HepG2 (cell line): ENCODE measurements around the gene SCAPER. TPM values are rescaled to one million over a fixed set of nuclear protein-coding genes. Genes with fewer than 3 reads are reported as not detected.

Experiments used
- ATAC-seq: fragments of 200-7000 bp; cut with Tn5 transposase; 3 replicates; pipeline ENCODE4 v1.9.1; 2020; ENCODE audit warnings: mild to moderate bottlenecking, moderate library complexity
- BruUV-seq: library from RNA; stranded (reverse); fragments of 400-500 nt; replicated peaks from 2 replicates; lab custom pipeline; 2021; lab: Mats Ljungman, UMichigan
- CTCF ChIA-PET: fragments of 300-600 bp; formaldehyde crosslinking; extraction: SDS; loops from one replicate; lab custom pipeline; 2021; ENCODE audit warnings: low total read pairs, inconsistent platforms, low intra/inter-chr PET ratio; lab: Yijun Ruan, JAX
- POLR2A ChIA-PET: fragments of 350-600 bp; sonication (Branson Sonifier 250); formaldehyde crosslinking; loops from one replicate; lab custom pipeline; 2020; ENCODE audit warnings: antibody characterized with exemption, inconsistent platforms; lab: Yijun Ruan, JAX
- DNase-seq: peaks from one replicate; pipeline ENCODE4 v3.0.0-alpha.2; 2015; ENCODE audit warnings: low spot score
- FAIRE-seq: peaks from 3 replicates; lab custom pipeline; 2011; peaks lifted over from hg19 to GRCh38; lab: Jason Lieb, UNC
- H2AFZ ChIP-seq: one replicate; pipeline ENCODE4 v1.6.1; 2011; ENCODE audit warnings: low read length, inconsistent platforms
- H3K27ac ChIP-seq: fragments of 300-600 bp; 3 replicates; pipeline ENCODE4 v1.8.0; 2011; ENCODE audit warnings: mixed run types, mild to moderate bottlenecking, mixed read lengths, low read length, inconsistent platforms; ENCODE audit not compliant: insufficient read depth; ENCODE audit errors: extremely low read length
- H3K27me3 ChIP-seq, 2 experiments: fragments of 200-600 bp in 1 of 2; 2 replicates in 1 of 2; 3 replicates in 1 of 2; pipeline versions ENCODE4 v1.6.0 to v1.8.0; 2011; ENCODE audit warnings: low read length in 2 of 2, mild to moderate bottlenecking in 2 of 2, moderate library complexity in 2 of 2, inconsistent platforms in 1 of 2; ENCODE audit not compliant: insufficient read depth in 2 of 2, control insufficient read depth in 1 of 2
- H3K36me3 ChIP-seq, 2 experiments: fragments of 200-600 bp in 1 of 2; replicated peaks in 1 of 2; 2 replicates in 1 of 2; 3 replicates in 1 of 2; pipeline versions ENCODE4 v1.5.1 to v1.8.0; 2011; ENCODE audit warnings: low read length in 2 of 2, inconsistent platforms in 1 of 2; ENCODE audit not compliant: insufficient read depth in 2 of 2, control insufficient read depth in 1 of 2
- H3K4me1 ChIP-seq: 2 replicates; pipeline ENCODE4 v1.5.1; 2012; ENCODE audit warnings: low read length, inconsistent platforms; ENCODE audit not compliant: insufficient read depth
- H3K4me2 ChIP-seq: 2 replicates; pipeline ENCODE4 v1.6.0; 2011; ENCODE audit warnings: low read depth, low read length, inconsistent platforms
- H3K4me3 ChIP-seq, 3 experiments: fragments of 200-600 bp in 1 of 3; sonication (generic), shearing (Covaris generic) in 1 of 3; replicated peaks in 1 of 3; 2 replicates each; pipeline ENCODE4 v1.5.1; 2011 to 2016; ENCODE audit warnings: low read length in 3 of 3, inconsistent platforms in 2 of 3, low read depth in 2 of 3, mild to moderate bottlenecking in 2 of 3, control low read depth in 1 of 3, mixed read lengths in 1 of 3; ENCODE audit not compliant: insufficient read depth in 1 of 3
- H3K79me2 ChIP-seq: one replicate; pipeline ENCODE4 v1.6.1; 2011; ENCODE audit warnings: low read length, inconsistent platforms; ENCODE audit not compliant: insufficient read depth
- H3K9ac ChIP-seq: 2 replicates; pipeline ENCODE4 v1.6.0; 2011; ENCODE audit warnings: mild to moderate bottlenecking, low read depth, low read length, inconsistent platforms; ENCODE audit not compliant: insufficient read depth
- H3K9me3 ChIP-seq: 2 replicates; pipeline ENCODE4 v1.5.1; 2012; ENCODE audit warnings: mild to moderate bottlenecking, low read length
- H4K20me1 ChIP-seq: 2 replicates; pipeline ENCODE4 v1.6.0; 2011; ENCODE audit warnings: inconsistent platforms, mild to moderate bottlenecking, low read length, moderate library complexity; ENCODE audit not compliant: insufficient read depth
- EZH2 ChIP-seq: conservative IDR thresholded peaks from 2 replicates; pipeline ENCODE4 v1.6.1; 2012; ENCODE audit warnings: mild to moderate bottlenecking, low read depth, low read length, moderate library complexity
- GTF3A ChIP-seq: sonication (generic); formaldehyde crosslinking; conservative IDR thresholded peaks from 2 replicates; pipeline ENCODE4 v1.4.0; 2020; ENCODE audit warnings: mild to moderate bottlenecking, missing genetic modification reagents
- KDM6A ChIP-seq: IDR thresholded peaks from 2 replicates; pipeline ENCODE4 v1.6.1; 2016; ENCODE audit warnings: low read depth
- MLLT10 ChIP-seq: sonication (generic); formaldehyde crosslinking; IDR thresholded peaks from 2 replicates; pipeline ENCODE4 v1.4.0; 2020; ENCODE audit warnings: missing genetic modification reagents
- SP5 ChIP-seq: IDR thresholded peaks from 2 replicates; pipeline ENCODE4 v1.6.1; 2016; ENCODE audit warnings: low read depth, borderline replicate concordance
- TSC22D2 ChIP-seq: sonication (generic); formaldehyde crosslinking; IDR thresholded peaks from 2 replicates; pipeline ENCODE4 v1.5.1; 2020; ENCODE audit warnings: missing genetic modification reagents, mild to moderate bottlenecking, borderline replicate concordance
- ZNF263 ChIP-seq: sonication (generic); formaldehyde crosslinking; IDR thresholded peaks from 2 replicates; pipeline ENCODE4 v1.4.0; 2020; ENCODE audit warnings: missing genetic modification reagents
- ZNF33B ChIP-seq: sonication (generic); formaldehyde crosslinking; IDR thresholded peaks from 2 replicates; pipeline ENCODE4 v1.5.1; 2020; ENCODE audit warnings: mild to moderate bottlenecking, missing genetic modification reagents
- ZNF44 ChIP-seq: sonication (generic); formaldehyde crosslinking; IDR thresholded peaks from 2 replicates; pipeline ENCODE4 v1.5.1; 2020; ENCODE audit warnings: mild to moderate bottlenecking, missing genetic modification reagents
- ZNF484 ChIP-seq: sonication (generic); formaldehyde crosslinking; IDR thresholded peaks from 2 replicates; pipeline ENCODE4 v1.5.1; 2020; ENCODE audit warnings: mild to moderate bottlenecking, low read depth, missing genetic modification reagents, borderline replicate concordance
- ZNF879 ChIP-seq: sonication (generic); formaldehyde crosslinking; IDR thresholded peaks from 2 replicates; pipeline ENCODE4 v1.8.1; 2023; ENCODE audit warnings: missing genetic modification reagents
- WGBS: methylation state at CpG from one replicate; pipeline ENCODE4 v1.1.6; 2017; ENCODE audit warnings: low lambda C conversion rate; 5-methylcytosine and 5-hydroxymethylcytosine counted together
- in situ Hi-C: cut with HindIII; loops from 2 replicates; pipeline ENCODE4 v1.10.0; 2017; ENCODE audit warnings: low pct_unique_long_range_greater_than_20kb; ENCODE audit not compliant: extremely low pct_ligation_motif_present
- intact Hi-C: fragments of 100-400 bp; cut with micrococcal nuclease; formaldehyde crosslinking; loops from one replicate; pipeline ENCODE4 v1.10.0; 2022; ENCODE audit not compliant: unreplicated experiment
- polyA plus RNA-seq, 8 experiments: library from polyadenylated mRNA; depleted of rRNA in 3 of 8; stranded (reverse) in 7 of 8; unstranded in 1 of 8; fragments of >200 nt; fragmentation: Illumina TruSeq in 4 of 8; extraction: Trizol in 4 of 8; gene quantifications; 2 replicates each; pipeline versions ENCODE4 v1.2.1 to v1.2.3, GENCODE V29; 2011 to 2016; ENCODE audit warnings: low read depth in 4 of 8, missing spikeins in 1 of 8, mixed read lengths in 1 of 8; ENCODE audit not compliant: insufficient read depth in 1 of 8
- total RNA-seq, 5 experiments: library from RNA; depleted of rRNA; stranded (reverse); fragments of >200 nt; fragmentation: Illumina TruSeq; extraction: Trizol; gene quantifications; 2 replicates each; pipeline ENCODE4 v1.2.3, GENCODE V29; 2016; ENCODE audit warnings: low read depth in 1 of 5
- TF ChIP-seq, protein P1 (sequence below): sonication (generic); formaldehyde crosslinking; IDR thresholded peaks from 2 replicates; pipeline ENCODE4 v1.8.0; 2023; ENCODE audit warnings: mild to moderate bottlenecking, missing genetic modification reagents
- TF ChIP-seq, protein P2 (sequence below): sonication (generic); formaldehyde crosslinking; IDR thresholded peaks from 2 replicates; pipeline ENCODE4 v1.4.0; 2020; ENCODE audit warnings: missing genetic modification reagents, mild to moderate bottlenecking, borderline replicate concordance

SCAPER gene
- total and polyA plus RNA-seq, 2 of the 13 experiments (the other 11 are each of a cell fraction or from before 2014, with no cell fraction given) = 4.3 to 10.5 TPM

DNA sequence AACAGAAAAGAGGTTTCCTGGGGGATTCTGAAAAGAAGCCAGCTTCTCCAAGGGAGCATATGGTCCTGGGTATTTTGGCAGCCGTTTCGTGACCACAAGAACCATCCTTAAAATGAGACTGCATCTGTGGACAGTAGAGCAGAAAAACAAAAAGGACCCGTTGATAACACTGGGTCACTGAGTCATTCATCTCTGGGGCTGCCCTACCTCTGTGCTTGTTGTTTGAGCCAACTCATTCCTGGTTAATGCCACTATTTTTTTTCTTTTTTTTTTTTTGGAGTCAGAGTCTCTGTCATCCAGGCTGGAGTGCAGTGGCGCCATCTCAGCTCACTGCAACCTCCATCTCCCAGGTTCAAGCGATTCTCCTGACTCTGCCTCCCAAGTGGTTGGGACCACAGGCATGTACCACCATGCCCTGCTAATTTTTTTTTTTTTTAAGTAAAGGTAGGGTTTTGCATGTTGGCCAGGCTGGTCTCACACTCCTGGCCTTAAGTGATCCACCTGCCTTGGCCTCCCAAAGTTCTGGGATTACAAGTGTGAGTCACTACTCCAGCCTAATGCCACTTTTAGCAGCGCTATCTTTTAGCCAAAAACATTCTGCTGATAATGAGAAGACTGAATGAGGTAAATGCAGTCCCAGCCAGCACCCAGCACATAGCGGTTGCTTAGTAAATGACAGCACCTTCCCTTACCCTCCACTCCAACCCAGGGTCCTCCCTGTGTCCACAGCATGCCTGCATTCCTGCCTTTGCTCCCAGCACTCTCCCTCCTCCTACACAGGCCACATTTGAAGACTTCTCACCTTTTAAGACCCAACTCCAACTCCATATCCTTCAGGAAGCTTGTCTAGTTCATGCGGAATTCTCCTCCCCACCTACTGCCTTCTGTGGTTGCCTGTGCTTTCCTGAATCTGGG lies 577.7 kb downstream of the SCAPER start:
- TF ChIP-seq MLLT10 (CRISPR knock-in tag) (no peak), ZNF263 (CRISPR knock-in tag) (peak; percentile 38; the same call in 1 of the 2 replicates), ZNF879 (CRISPR knock-in tag) (no peak), TSC22D2 (no peak), ZNF484 (CRISPR knock-in tag) (no peak), KDM6A (no peak), SP5 (no peak), ZNF44 (CRISPR knock-in tag) (no peak), EZH2 (no peak), ZNF33B (CRISPR knock-in tag) (no peak), GTF3A (no peak)
- TF ChIP-seq, protein P1, sequence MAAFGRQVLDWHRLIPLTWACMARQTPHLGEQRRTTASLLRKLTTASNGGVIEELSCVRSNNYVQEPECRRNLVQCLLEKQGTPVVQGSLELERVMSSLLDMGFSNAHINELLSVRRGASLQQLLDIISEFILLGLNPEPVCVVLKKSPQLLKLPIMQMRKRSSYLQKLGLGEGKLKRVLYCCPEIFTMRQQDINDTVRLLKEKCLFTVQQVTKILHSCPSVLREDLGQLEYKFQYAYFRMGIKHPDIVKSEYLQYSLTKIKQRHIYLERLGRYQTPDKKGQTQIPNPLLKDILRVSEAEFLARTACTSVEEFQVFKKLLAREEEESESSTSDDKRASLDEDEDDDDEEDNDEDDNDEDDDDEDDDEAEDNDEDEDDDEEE (CRISPR knock-in tag) = no peak
- TF ChIP-seq, protein P2, sequence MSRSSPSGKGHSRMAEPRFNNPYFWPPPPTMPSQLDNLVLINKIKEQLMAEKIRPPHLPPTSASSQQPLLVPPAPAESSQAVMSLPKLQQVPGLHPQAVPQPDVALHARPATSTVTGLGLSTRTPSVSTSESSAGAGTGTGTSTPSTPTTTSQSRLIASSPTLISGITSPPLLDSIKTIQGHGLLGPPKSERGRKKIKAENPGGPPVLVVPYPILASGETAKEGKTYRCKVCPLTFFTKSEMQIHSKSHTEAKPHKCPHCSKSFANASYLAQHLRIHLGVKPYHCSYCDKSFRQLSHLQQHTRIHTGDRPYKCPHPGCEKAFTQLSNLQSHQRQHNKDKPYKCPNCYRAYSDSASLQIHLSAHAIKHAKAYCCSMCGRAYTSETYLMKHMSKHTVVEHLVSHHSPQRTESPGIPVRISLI (CRISPR knock-in tag) = 0 out of 2 replicates have a peak, but pooled peaks have one; percentile 33
- TF ChIP-seq, all 625 proteins: peak for 2
- Histone ChIP-seq H3K27ac (no peak overlapping the region), H3K4me2 (no peak overlapping the region), H3K27me3 (peaks cover 0 to 15% of the 10 kb centered on the region in 2 experiments; a peak in 3 of 5 replicates), H3K36me3 (no peaks in the 10 kb centered on the region), H3K79me2 (no peaks in the 10 kb centered on the region), H3K4me3 (no peak overlapping the region), H3K9me3 (no peaks in the 10 kb centered on the region), H3K4me1 (peaks cover 7% of the 10 kb centered on the region), H3K9ac (no peak overlapping the region), H4K20me1 (no peaks in the 10 kb centered on the region), H2AFZ (no peak overlapping the region)
- 28% methylated on average over 8 of the region's 8 CpGs for WGBS
- ATAC-seq (no peak), FAIRE-seq (no peak), DNase-seq (no peak)
- in situ Hi-C loops (no loop called here), intact Hi-C loops (no loop called here)
- ChIA-PET CTCF (no interaction called here), POLR2A (interaction anchor here (1.1 kb wide), 1 partner anchor 16 kb away, joined by 4 read pairs; the partner anchor contains the start of gene ETFA)
- BruUV-seq = no TSS peak
